OCI-LY7 (cell line): ENCODE data around the gene GNE.

ENCODE experiments used
- CTCF ChIP-seq: fragments of 200-600 bp; sonication (generic); conservative IDR thresholded peaks from 2 replicates; pipeline ENCODE4 v1.5.1; 2014; ENCODE audit warnings: mild to moderate bottlenecking, antibody characterized with exemption, low read length, moderate library complexity, mixed read lengths
- EZH2phosphoT487 ChIP-seq: fragments of 200-600 bp; sonication (generic); IDR thresholded peaks from 2 replicates; pipeline ENCODE4 v1.6.1; 2018; ENCODE audit warnings: low read depth, borderline replicate concordance, mild to moderate bottlenecking, mixed run types, antibody characterized with exemption, low read length, moderate library complexity, mixed read lengths

GRCh38 chr9:36204906-36205547, 53.2 kb downstream of the GNE start:
- TF ChIP-seq CTCF (0 out of 2 replicates have a peak, but pooled peaks have one; percentile 23), EZH2phosphoT487 (no peak)
